Glutamatergic neuron (in vitro differentiated cells): ENCODE data around the gene TSHZ2. TPM values are rescaled to one million over a fixed set of nuclear protein-coding genes. Genes with fewer than 3 reads are reported as not detected.

ENCODE experiments used
- DNase-seq: peaks from one replicate; pipeline ENCODE4 v3.0.0; 2022
- H3K27ac Mint-ChIP-seq: one replicate; pipeline ENCODE4 v1.8.0; 2020; ENCODE audit warnings: mild to moderate bottlenecking, mixed read lengths, inconsistent platforms; ENCODE audit not compliant: unreplicated experiment
- H3K27me3 Mint-ChIP-seq: one replicate; pipeline ENCODE4 v1.8.0; 2020; ENCODE audit warnings: mild to moderate bottlenecking, moderate library complexity, mixed read lengths, inconsistent platforms; ENCODE audit not compliant: unreplicated experiment
- H3K36me3 Mint-ChIP-seq: one replicate; pipeline ENCODE4 v1.8.0; 2020; ENCODE audit warnings: mild to moderate bottlenecking, mixed read lengths, inconsistent platforms; ENCODE audit not compliant: unreplicated experiment
- H3K4me1 Mint-ChIP-seq: one replicate; pipeline ENCODE4 v1.8.0; 2020; ENCODE audit warnings: mild to moderate bottlenecking, low read depth, mixed read lengths, inconsistent platforms; ENCODE audit not compliant: unreplicated experiment
- H3K4me3 Mint-ChIP-seq: one replicate; pipeline ENCODE4 v1.8.0; 2020; ENCODE audit warnings: mild to moderate bottlenecking, mixed read lengths, inconsistent platforms; ENCODE audit not compliant: unreplicated experiment
- H3K9me3 Mint-ChIP-seq: one replicate; pipeline ENCODE4 v1.8.0; 2020; ENCODE audit warnings: mild to moderate bottlenecking, moderate library complexity, mixed read lengths, inconsistent platforms; ENCODE audit not compliant: unreplicated experiment
- total RNA-seq: library from RNA; stranded (reverse); fragmentation: NEBNext Ultra II Directional; extraction: Animal tissue kit (Norgen Biotek cat#: 25700); gene quantifications from one replicate; pipeline ENCODE4 v1.2.1, GENCODE V29; 2021; ENCODE audit not compliant: unreplicated experiment
- TF ChIP-seq, protein P1 (sequence below): fragments of 200-600 bp; sonication (generic); IDR thresholded peaks from one replicate; pipeline ENCODE4 v1.5.0; 2021; ENCODE audit not compliant: partially characterized antibody, unreplicated experiment

The TSHZ2 gene
- total RNA-seq, 1 donor from 2014 or later: 10.0 TPM

DNA sequence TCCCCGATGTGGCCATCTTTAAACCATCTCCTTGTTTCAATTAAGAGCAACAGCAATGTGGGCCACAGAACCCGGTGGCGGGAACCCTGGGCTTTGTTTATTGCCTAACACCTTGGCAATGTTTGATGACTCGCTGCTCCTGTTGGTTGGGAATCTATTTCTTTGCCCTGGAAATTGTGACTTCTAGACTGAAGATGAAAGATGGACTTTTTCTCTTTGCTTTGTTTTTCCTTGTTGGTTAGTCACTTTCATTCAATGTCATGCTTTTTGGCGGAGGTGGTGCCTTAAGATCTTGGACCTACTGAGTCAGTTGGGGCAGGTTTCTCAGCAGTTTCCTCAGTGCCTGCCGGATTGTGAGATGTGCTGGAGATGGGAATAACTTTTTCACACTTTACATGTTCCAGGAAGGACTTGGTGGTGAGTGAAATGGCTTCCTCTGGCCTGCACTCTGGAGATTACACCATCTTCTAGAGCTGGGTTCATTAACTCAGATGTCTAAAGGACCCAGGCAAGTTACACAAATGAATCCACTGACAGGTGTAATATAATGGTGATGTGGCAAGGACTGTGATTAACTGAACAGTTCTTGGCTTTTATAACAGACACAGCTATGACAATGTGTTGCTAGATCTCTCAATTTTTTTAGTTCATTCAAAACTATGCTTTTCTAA is 56.3 kb downstream of the TSHZ2 start:
- TF ChIP-seq, protein P1, sequence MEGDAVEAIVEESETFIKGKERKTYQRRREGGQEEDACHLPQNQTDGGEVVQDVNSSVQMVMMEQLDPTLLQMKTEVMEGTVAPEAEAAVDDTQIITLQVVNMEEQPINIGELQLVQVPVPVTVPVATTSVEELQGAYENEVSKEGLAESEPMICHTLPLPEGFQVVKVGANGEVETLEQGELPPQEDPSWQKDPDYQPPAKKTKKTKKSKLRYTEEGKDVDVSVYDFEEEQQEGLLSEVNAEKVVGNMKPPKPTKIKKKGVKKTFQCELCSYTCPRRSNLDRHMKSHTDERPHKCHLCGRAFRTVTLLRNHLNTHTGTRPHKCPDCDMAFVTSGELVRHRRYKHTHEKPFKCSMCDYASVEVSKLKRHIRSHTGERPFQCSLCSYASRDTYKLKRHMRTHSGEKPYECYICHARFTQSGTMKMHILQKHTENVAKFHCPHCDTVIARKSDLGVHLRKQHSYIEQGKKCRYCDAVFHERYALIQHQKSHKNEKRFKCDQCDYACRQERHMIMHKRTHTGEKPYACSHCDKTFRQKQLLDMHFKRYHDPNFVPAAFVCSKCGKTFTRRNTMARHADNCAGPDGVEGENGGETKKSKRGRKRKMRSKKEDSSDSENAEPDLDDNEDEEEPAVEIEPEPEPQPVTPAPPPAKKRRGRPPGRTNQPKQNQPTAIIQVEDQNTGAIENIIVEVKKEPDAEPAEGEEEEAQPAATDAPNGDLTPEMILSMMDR: no peak
- no peak for DNase-seq
- Mint-ChIP-seq H3K4me1 (no peaks in the 10 kb centered on the region), H3K36me3 (no peaks in the 10 kb centered on the region), H3K27ac (no peak overlapping the region), H3K27me3 (no peaks in the 10 kb centered on the region), H3K4me3 (no peak overlapping the region), H3K9me3 (no peaks in the 10 kb centered on the region)

DNA sequence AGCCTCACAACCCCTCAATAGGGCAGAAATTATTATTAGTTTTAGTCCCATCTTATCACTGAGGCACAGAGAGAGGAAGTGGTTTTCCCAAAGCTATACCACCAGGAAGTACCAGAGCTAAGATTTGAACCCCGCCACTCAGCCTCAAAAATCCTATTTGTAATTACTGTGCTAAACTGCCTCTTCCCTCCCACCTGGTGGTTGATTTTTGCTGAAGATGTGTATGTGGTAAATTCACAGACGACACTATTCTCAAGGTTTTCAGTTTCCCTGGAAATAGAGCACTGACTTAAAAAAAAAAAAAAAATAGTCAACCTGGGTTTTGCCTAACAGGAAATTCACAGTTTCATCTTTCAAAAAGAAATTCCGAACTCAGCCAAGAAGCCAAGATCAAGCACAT is 57.9 kb downstream of the TSHZ2 start:
- no peaks in the 10 kb centered on the region for H3K36me3 Mint-ChIP-seq
- H3K9me3 Mint-ChIP-seq: no peaks in the 10 kb centered on the region
- H3K27me3 Mint-ChIP-seq: no peaks in the 10 kb centered on the region
- TF ChIP-seq, protein P1: no peak
- no peak for DNase-seq
- no peak overlapping the region for H3K4me3 Mint-ChIP-seq
- no peak overlapping the region for H3K27ac Mint-ChIP-seq
- no peaks in the 10 kb centered on the region for H3K4me1 Mint-ChIP-seq

DNA sequence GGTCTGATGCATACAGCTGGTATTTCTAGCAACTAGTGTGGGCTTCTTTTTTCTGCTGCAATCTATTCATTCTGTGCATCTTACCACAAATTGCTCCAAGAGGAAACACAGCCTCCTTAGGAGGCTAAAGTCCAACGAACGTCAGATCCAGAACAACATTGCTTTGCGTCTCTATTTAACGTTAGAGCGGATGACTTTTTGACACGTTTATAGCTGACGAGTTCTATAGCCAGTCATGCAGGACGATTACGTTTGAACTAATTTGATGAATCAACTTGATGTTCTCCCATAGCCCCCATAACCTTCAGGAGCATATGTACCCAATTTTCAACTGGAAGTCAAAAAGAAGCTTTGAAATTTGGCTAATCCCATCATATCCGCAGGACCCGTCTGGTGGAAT is 59.9 kb downstream of the TSHZ2 start:
- H3K36me3 Mint-ChIP-seq: no peaks in the 10 kb centered on the region
- no peak overlapping the region for H3K27ac Mint-ChIP-seq
- H3K4me3 Mint-ChIP-seq: no peak overlapping the region
- H3K9me3 Mint-ChIP-seq: no peaks in the 10 kb centered on the region
- no peak for DNase-seq
- TF ChIP-seq, protein P1: no peak
- no peaks in the 10 kb centered on the region for H3K27me3 Mint-ChIP-seq
- no peaks in the 10 kb centered on the region for H3K4me1 Mint-ChIP-seq

DNA sequence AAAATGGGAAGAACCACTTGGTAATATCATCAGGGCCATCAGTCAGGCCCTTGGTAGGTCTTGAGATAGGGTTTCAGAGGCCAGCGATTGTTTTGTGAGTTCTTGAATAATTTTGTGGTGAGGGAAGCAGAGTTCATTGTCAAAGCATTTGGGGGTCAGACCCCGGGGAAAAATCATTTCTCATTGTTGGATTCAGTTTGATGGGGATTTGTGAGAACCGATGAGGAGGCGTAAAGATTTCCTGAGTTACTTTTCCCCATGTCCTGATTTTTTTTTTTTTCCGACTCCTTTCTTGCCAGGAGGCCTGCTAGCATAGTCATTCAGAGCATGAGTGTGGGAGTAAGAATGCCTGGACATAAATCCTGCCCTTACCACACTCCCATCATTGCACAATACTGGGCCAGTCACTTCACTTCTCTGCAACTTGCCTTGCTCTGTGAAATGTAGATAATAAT is 60.3 kb downstream of the TSHZ2 start:
- Mint-ChIP-seq H3K4me1 (no peaks in the 10 kb centered on the region), H3K27me3 (no peaks in the 10 kb centered on the region), H3K9me3 (no peaks in the 10 kb centered on the region), H3K4me3 (no peak overlapping the region), H3K27ac (no peak overlapping the region), H3K36me3 (no peaks in the 10 kb centered on the region)
- TF ChIP-seq, protein P1: no peak
- no peak for DNase-seq

DNA sequence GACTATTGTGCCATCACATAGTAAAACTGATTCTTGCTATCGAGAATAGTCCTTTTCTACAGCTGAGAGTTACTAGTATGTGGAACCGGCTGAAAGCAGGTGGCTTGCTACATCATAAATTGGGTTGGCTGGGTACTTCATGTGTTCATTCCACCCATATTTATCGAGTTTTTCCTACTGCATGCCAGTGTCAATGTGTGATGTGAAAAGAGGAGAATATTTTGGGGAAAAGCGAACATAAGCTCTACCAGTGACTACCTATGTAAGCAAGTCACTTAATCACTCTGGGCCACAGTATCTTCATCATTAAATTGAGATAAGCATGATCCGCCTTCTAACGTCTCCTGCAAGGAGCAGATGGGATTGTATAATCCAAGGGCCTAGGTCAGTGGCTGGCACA is 61.0 kb downstream of the TSHZ2 start:
- H3K4me1 Mint-ChIP-seq: peaks cover 1% of the 10 kb centered on the region
- no peaks in the 10 kb centered on the region for H3K27me3 Mint-ChIP-seq
- DNase-seq: no peak
- H3K9me3 Mint-ChIP-seq: no peaks in the 10 kb centered on the region
- TF ChIP-seq, protein P1: no peak
- H3K27ac Mint-ChIP-seq: no peak overlapping the region
- H3K4me3 Mint-ChIP-seq: no peak overlapping the region
- H3K36me3 Mint-ChIP-seq: no peaks in the 10 kb centered on the region
